ENCODE data around the gene CIART.
A peak's percentile ranks its signal among the peaks of the same experiment; 100 is the strongest.
"Not testable (repeated sequence)": the region's sequence is repeated elsewhere in the genome, so short reads cannot be mapped to it uniquely, and the experiment has no call there.

The CIART gene

DNA sequence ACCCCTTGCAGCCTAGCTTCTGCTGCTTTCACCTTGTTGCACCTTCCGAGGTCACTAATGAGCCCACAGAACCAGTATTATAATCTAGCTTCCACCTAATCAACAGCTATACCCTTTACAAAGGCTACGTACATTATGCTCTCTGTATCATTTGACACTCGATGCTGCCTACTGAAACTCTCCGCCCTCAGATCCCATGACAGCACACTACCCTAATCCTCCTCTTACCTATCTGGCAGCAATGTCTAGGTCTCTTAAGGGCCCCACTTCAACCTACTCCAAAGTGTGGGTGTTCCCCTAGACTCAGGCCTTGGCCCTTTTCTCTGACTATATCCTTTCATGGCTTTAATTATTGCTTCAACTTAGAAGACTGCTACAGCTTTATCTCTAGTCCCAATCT lies 6.5 kb downstream of the CIART start:
- peaks cover 6% of the 10 kb centered on the region for H3K36me3 ChIP-seq (ENCODE audit: control insufficient read depth, insufficient read depth, low read length, severe bottlenecking)
- H3K27me3 ChIP-seq (replicated peaks; ENCODE audit: control insufficient read depth, insufficient read depth, low read length) = no peaks in the 10 kb centered on the region
- H3K4me1 ChIP-seq (ENCODE audit: control insufficient read depth, insufficient read depth, low read length) = peaks cover 7% of the 10 kb centered on the region
- no peaks in the 10 kb centered on the region for H3K9me3 ChIP-seq (ENCODE audit: control insufficient read depth, low read length)
- H3K9ac ChIP-seq (ENCODE audit: low read length) = no peak overlapping the region
- DNase-seq (ENCODE audit: low read depth) = no peak
- no peak overlapping the region for H3K4me3 ChIP-seq (ENCODE audit: low read length)

DNA sequence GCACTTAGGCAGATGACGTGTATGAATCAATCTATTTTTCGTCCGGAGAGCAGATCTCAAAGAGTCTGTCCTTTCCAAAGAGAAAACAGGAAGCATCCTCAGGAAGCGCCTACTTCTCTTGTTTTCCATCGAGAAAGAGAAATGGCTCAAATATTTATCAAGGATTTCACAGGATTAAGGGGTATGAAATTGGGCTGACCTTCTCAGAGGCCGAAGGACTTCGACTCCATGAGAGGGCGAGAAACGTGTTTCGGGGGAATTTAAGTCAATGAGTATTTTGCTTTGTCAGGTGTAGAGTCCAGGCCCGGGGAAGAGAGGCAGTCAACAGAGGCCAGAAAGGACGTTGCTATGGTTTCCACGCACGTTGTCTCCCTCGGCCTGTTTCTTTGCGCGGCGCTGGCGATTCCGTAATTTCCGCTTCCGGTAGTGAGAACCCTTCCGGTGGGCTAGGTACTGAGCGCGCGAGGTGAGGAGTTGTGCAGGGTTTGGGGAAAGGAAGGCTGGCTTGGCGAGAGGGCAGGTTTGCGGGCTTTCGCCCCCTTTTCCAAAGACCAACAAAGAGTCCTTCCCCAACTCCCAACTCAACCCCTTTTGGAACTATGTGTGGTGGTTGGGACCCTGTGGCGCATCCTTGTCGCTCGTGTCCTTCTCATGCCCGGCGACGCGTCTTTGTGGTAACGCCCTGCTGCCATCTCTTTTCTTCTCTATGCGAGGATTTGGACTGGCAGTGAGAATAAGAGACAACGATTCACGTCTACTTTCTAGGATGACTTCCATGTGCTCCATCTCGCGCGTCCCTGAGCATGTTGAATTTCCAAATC lies 11.3 kb downstream of the CIART start, which contains the start of gene MRPS21:
Gene MRPS21 (plus strand): TSS at position 429 of the 821 bp plus-strand sequence. CDS start 506 bp downstream, outside the sequence.
- H3K4me1 ChIP-seq (ENCODE audit: control insufficient read depth, insufficient read depth, low read length) = peaks cover 13% of the 10 kb centered on the region
- H3K9ac ChIP-seq (ENCODE audit: low read length) = peak within 1 kb of the TSS; percentile 91
- H3K36me3 ChIP-seq (ENCODE audit: control insufficient read depth, insufficient read depth, low read length, severe bottlenecking) = peaks cover 11% of the 10 kb centered on the region
- no peaks in the 10 kb centered on the region for H3K27me3 ChIP-seq (replicated peaks; ENCODE audit: control insufficient read depth, insufficient read depth, low read length)
- H3K9me3 ChIP-seq (ENCODE audit: control insufficient read depth, low read length) = no peaks in the 10 kb centered on the region
- peak; percentile 97 for DNase-seq (ENCODE audit: low read depth)
- H3K4me3 ChIP-seq (ENCODE audit: low read length) = peak within 1 kb of the TSS; percentile 99

DNA sequence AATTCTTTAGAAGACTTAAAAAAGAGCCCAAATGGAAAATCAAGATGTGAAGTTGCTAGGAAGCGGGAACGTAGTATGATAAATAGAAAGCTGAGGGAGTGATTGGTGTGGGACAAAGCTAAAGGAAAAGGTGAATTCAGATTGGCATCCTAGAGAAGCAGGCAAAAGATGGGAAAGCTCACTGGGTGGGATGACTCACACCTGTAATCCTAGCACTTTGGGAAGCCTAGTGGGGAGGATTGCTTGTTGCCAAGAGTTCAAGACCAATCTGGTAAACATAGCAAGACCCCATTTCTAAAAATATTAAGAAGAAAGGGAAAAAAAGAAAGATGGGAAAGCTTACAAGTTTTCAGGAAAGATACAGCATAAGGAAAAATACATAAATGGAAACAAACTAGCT lies 13.1 kb downstream of the CIART start:
- Histone ChIP-seq H3K9ac (ENCODE audit: low read length) (no peak overlapping the region), H3K4me1 (ENCODE audit: control insufficient read depth, insufficient read depth, low read length) (peaks cover 13% of the 10 kb centered on the region), H3K9me3 (ENCODE audit: control insufficient read depth, low read length) (no peaks in the 10 kb centered on the region), H3K36me3 (ENCODE audit: control insufficient read depth, insufficient read depth, low read length, severe bottlenecking) (peaks cover 19% of the 10 kb centered on the region), H3K4me3 (ENCODE audit: low read length) (no peak overlapping the region), H3K27me3 (replicated peaks; ENCODE audit: control insufficient read depth, insufficient read depth, low read length) (no peaks in the 10 kb centered on the region)
- DNase-seq (ENCODE audit: low read depth) = no peak

DNA sequence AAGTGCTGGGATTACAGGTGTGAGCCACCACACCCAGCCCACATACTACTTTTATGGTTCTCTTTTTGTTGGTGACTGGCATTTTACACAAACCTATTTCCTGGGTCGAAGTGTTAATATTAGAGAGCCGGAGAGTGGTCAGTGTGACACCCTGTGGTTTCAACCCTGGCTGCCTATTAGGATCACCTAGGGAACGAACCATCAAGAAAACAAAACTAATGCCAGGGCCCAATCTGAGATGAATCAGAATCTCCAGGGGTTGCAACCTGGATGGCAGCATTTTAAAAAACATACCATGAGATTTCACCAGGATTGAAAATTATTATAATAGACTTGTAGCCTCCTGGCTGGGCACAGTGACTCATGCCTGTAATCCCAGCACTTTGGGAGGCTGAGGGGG lies 17.4 kb downstream of the CIART start:
- H3K36me3 ChIP-seq (ENCODE audit: control insufficient read depth, insufficient read depth, low read length, severe bottlenecking) = peaks cover 44% of the 10 kb centered on the region
- H3K27me3 ChIP-seq (replicated peaks; ENCODE audit: control insufficient read depth, insufficient read depth, low read length) = no peaks in the 10 kb centered on the region

DNA sequence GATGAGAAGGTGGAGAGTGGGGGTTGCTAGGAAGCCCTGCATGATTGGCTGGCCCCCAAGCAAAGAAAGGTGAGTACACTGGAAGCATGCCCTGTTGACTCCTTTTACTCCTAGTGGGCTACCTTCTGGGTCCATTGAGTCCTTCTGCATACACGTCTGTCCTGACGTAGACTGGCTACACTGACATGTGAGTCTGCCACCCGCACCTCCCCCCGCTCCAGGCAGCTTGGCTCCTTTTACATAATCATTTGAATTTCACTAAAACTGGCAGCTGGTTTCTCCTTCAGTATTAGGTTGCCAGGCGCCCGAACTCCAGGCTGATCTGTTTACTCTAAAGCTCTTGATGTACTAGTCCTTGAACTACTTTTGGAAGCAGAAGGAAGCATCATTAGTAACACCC lies 20.0 kb downstream of the CIART start:
- peaks cover 46% of the 10 kb centered on the region for H3K36me3 ChIP-seq (ENCODE audit: control insufficient read depth, insufficient read depth, low read length, severe bottlenecking)

More for the DNA sequence above, 17.4 kb downstream of the CIART start:
- no peaks in the 10 kb centered on the region for H3K9me3 ChIP-seq (ENCODE audit: control insufficient read depth, low read length)
- DNase-seq (ENCODE audit: low read depth) = no peak
- no peaks in the 10 kb centered on the region for H3K4me1 ChIP-seq (ENCODE audit: control insufficient read depth, insufficient read depth, low read length)
- no peak overlapping the region for H3K9ac ChIP-seq (ENCODE audit: low read length)
- no peak overlapping the region for H3K4me3 ChIP-seq (ENCODE audit: low read length)

DNA sequence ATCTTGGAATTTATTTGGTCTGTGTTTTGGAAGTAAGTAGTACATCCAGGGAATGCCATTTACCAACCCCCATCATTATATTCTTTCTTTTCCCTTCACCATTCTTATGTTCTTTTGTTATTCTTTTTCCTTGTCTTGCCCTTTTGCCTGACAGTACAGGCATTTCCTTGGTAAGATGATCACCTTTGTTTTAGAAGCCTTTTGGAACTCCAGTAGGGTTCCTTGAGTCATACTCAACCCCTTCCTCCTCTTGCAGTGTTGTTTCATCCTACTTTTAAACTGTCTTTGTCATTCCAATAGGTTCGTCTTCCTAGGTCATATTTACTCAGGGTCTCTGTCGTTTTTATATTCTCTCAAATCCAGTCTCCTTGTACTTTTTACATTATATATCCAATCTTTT lies 20.5 kb downstream of the CIART start:
- Histone ChIP-seq H3K9me3 (ENCODE audit: control insufficient read depth, low read length) (no peaks in the 10 kb centered on the region), H3K36me3 (ENCODE audit: control insufficient read depth, insufficient read depth, low read length, severe bottlenecking) (peaks cover 52% of the 10 kb centered on the region), H3K27me3 (replicated peaks; ENCODE audit: control insufficient read depth, insufficient read depth, low read length) (no peaks in the 10 kb centered on the region), H3K9ac (ENCODE audit: low read length) (no peak overlapping the region), H3K4me3 (ENCODE audit: low read length) (no peak overlapping the region), H3K4me1 (ENCODE audit: control insufficient read depth, insufficient read depth, low read length) (no peaks in the 10 kb centered on the region)
- no peak for DNase-seq (ENCODE audit: low read depth)

More for the DNA sequence above, 20.0 kb downstream of the CIART start:
- DNase-seq (ENCODE audit: low read depth) = no peak
- no peaks in the 10 kb centered on the region for H3K4me1 ChIP-seq (ENCODE audit: control insufficient read depth, insufficient read depth, low read length)
- no peak overlapping the region for H3K9ac ChIP-seq (ENCODE audit: low read length)
- H3K4me3 ChIP-seq (ENCODE audit: low read length) = no peak overlapping the region
- no peaks in the 10 kb centered on the region for H3K27me3 ChIP-seq (replicated peaks; ENCODE audit: control insufficient read depth, insufficient read depth, low read length)
- no peaks in the 10 kb centered on the region for H3K9me3 ChIP-seq (ENCODE audit: control insufficient read depth, low read length)

DNA sequence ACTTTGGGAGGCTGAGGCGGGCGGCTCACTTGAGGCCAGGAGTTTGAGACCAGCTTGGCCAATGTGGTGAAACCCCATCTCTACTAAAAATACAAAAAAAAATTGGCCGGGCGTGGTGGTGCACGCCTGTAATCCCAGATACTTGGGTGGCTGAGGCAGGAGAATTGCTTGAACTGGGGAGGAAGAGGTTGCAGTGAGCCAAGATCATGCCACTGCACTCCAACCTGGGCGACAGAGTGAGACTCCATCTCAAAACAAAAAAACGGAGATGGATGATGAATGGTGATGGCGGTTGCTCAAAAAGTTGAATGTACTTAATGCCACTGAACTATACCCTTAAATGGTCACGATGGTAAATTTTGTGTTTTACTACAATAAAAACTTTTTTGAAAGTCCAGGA lies 26.2 kb downstream of the CIART start:
- not testable (repeated sequence) for H3K4me3 ChIP-seq (ENCODE audit: low read length); H3K9ac ChIP-seq (ENCODE audit: low read length); DNase-seq (ENCODE audit: low read depth); H3K9me3 ChIP-seq (ENCODE audit: control insufficient read depth, low read length); H3K27me3 ChIP-seq (replicated peaks; ENCODE audit: control insufficient read depth, insufficient read depth, low read length); H3K4me1 ChIP-seq (ENCODE audit: control insufficient read depth, insufficient read depth, low read length)
- H3K36me3 ChIP-seq (ENCODE audit: control insufficient read depth, insufficient read depth, low read length, severe bottlenecking) = peaks cover 25% of the 10 kb centered on the region

DNA sequence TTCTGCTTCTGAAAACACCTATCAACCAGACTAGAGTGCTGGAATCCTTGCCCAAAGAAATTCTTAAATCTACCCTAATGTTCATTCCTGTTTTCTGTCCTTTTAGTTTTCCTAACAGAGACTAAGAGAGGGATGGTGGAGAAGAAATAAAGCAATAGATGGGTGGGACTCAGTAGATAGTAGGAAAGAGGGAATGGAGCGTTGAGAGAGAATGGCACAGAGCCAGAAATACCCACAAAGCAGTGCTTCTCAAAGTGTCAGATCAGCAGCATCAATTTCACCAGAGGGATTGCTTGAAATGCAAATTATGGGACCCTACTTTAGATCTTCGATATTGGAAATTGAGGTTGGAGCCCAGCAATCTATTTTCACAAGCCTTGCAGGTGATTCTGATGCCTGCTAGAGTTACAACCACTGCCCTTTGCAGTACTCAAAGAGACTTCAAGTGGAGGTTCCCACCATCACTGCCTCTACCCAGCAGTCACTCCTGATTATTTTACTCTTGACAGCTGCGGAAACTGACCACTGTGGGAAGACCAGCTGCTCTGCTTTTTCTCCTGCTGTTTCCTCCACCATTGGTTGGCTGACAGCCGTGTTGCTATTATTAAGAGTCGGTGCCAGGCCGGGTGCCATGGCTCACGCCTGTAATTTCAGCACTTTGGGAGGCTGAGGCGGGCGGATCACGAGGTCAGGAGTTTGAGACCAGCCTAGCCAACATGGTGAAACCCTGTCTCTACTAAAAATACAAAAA lies 27.6 kb downstream of the CIART start:
- Histone ChIP-seq H3K9me3 (ENCODE audit: control insufficient read depth, low read length) (no peaks in the 10 kb centered on the region), H3K27me3 (replicated peaks; ENCODE audit: control insufficient read depth, insufficient read depth, low read length) (no peaks in the 10 kb centered on the region), H3K4me3 (ENCODE audit: low read length) (no peak overlapping the region), H3K36me3 (ENCODE audit: control insufficient read depth, insufficient read depth, low read length, severe bottlenecking) (peaks cover 24% of the 10 kb centered on the region), H3K4me1 (ENCODE audit: control insufficient read depth, insufficient read depth, low read length) (no peaks in the 10 kb centered on the region), H3K9ac (ENCODE audit: low read length) (no peak overlapping the region)
- DNase-seq (ENCODE audit: low read depth) = no peak

DNA sequence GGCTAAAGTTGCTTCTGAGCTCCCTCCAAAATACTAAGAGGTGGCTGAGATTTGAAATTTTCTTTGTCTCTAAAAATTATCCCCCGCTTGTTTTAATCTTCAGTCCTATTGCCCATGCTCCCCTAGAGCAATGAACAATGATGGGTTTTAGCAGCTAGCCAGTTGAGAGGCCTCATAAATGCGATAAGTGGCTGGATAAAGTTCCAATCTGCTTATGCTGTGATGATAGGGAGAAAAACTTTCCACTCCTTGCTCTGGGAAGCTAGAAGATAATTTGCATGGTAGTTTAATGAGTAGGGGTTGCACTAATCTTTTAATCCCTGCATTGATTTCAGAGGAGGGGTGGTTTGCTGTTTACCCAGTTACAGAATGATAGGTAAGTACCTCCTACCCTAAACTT lies 29.4 kb downstream of the CIART start:
- H3K27me3 ChIP-seq (replicated peaks; ENCODE audit: control insufficient read depth, insufficient read depth, low read length) = no peaks in the 10 kb centered on the region
- no peak overlapping the region for H3K4me3 ChIP-seq (ENCODE audit: low read length)
- no peaks in the 10 kb centered on the region for H3K9me3 ChIP-seq (ENCODE audit: control insufficient read depth, low read length)
- peaks cover 19% of the 10 kb centered on the region for H3K36me3 ChIP-seq (ENCODE audit: control insufficient read depth, insufficient read depth, low read length, severe bottlenecking)
- H3K4me1 ChIP-seq (ENCODE audit: control insufficient read depth, insufficient read depth, low read length) = no peaks in the 10 kb centered on the region
- H3K9ac ChIP-seq (ENCODE audit: low read length) = no peak overlapping the region
- no peak for DNase-seq (ENCODE audit: low read depth)

DNA sequence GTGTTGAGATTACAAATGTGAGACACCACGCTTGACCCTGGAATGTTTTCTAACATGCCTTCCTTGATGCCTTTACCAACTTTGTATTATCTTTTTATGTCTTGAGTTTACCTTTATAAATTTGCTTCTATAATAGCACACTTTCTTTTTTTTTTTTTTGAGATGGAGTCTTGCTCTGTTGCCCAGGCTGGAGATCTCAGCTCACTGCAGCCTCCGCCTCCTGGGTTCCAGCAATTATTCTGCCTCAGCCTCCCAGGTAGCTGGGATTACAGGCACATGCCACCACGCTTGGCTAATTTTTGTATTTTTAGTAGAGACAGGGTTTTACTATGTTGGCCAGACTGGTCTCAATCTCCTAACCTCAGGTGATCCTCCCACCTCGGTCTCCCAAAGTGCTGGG lies 32.3 kb downstream of the CIART start:
- not testable (repeated sequence) for DNase-seq (ENCODE audit: low read depth); H3K9me3 ChIP-seq (ENCODE audit: control insufficient read depth, low read length); H3K27me3 ChIP-seq (replicated peaks; ENCODE audit: control insufficient read depth, insufficient read depth, low read length); H3K36me3 ChIP-seq (ENCODE audit: control insufficient read depth, insufficient read depth, low read length, severe bottlenecking); H3K4me1 ChIP-seq (ENCODE audit: control insufficient read depth, insufficient read depth, low read length); H3K4me3 ChIP-seq (ENCODE audit: low read length); H3K9ac ChIP-seq (ENCODE audit: low read length)

DNA sequence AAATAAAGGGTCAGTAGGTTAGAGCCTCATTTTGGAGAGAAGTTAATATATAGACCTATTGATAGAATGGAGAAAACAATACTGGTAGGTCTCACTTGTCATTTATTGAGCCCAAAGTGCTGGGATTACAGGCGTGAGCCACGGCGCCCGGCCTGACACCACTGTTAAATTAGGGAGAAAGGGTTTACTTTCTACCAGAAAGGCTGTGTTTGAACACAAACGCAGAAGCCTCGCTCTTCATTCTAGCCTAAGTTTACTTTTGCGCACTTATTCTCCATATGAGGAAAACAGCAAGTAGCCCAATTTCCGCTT lies 38.3 kb downstream of the CIART start:
- Histone ChIP-seq H3K4me3 (ENCODE audit: low read length) (peak overlapping the region; percentile 88), H3K36me3 (ENCODE audit: control insufficient read depth, insufficient read depth, low read length, severe bottlenecking) (peaks cover 10% of the 10 kb centered on the region), H3K9me3 (ENCODE audit: control insufficient read depth, low read length) (no peaks in the 10 kb centered on the region), H3K9ac (ENCODE audit: low read length) (peak overlapping the region; percentile 95), H3K4me1 (ENCODE audit: control insufficient read depth, insufficient read depth, low read length) (peaks cover 7% of the 10 kb centered on the region), H3K27me3 (replicated peaks; ENCODE audit: control insufficient read depth, insufficient read depth, low read length) (no peaks in the 10 kb centered on the region)
- no peak for DNase-seq (ENCODE audit: low read depth)
